SK-N-SH (cell line): ENCODE data around the gene GLIS1. TPM values are rescaled to one million over a fixed set of nuclear protein-coding genes. Genes with fewer than 3 reads are reported as not detected.

Experiments used
- CTCF ChIA-PET: fragments of 300-600, 350-600 bp; formaldehyde crosslinking; extraction: SDS; loops from one replicate; lab custom pipeline; 2021; lab: Yijun Ruan, JAX
- POLR2A ChIA-PET: fragments of 350-600 bp; sonication (Branson Sonifier 250); formaldehyde crosslinking; extraction: SDS; loops from one replicate; lab custom pipeline; 2020; ENCODE audit warnings: antibody characterized with exemption, inconsistent platforms; lab: Yijun Ruan, JAX
- DNase-seq: peaks from one replicate; pipeline ENCODE4 v3.0.0; 2012
- H2AFZ ChIP-seq: fragments of 200-600 bp; sonication (generic); 2 replicates; pipeline ENCODE4 v1.8.1; 2016; ENCODE audit warnings: antibody characterized with exemption, mild to moderate bottlenecking, low read depth
- H3F3A ChIP-seq: fragments of 200-600 bp; sonication (generic); replicated peaks from 2 replicates; pipeline ENCODE3; 2016; ENCODE audit warnings: antibody characterized with exemption, mild to moderate bottlenecking; ENCODE audit not compliant: insufficient read depth
- H3K27ac ChIP-seq, 2 experiments: fragments of 200-500 bp in 1 of 2; fragments of 200-600 bp in 1 of 2; sonication (Bioruptor generic) in 1 of 2; sonication (generic), shearing (Covaris generic) in 1 of 2; 2 replicates each; pipeline versions ENCODE4 v1.5.1 to v1.6.1; 2014 to 2016; ENCODE audit warnings: low read depth in 2 of 2, inconsistent platforms in 1 of 2, low read length in 1 of 2, mild to moderate bottlenecking in 1 of 2, mixed read lengths in 1 of 2
- H3K27me3 ChIP-seq: fragments of 200-600 bp; sonication (generic), shearing (Covaris generic); 2 replicates; pipeline ENCODE4 v1.6.1; 2016; ENCODE audit warnings: mixed run types; ENCODE audit not compliant: insufficient read depth
- H3K36me3 ChIP-seq, 2 experiments: fragments of 200-500 bp in 1 of 2; fragments of 200-600 bp in 1 of 2; sonication (Bioruptor generic) in 1 of 2; sonication (generic) in 1 of 2; replicated peaks in 1 of 2; 2 replicates each; pipeline versions ENCODE3 to v1.5.1; 2014 to 2016; ENCODE audit warnings: low read length in 1 of 2, mild to moderate bottlenecking in 1 of 2; ENCODE audit not compliant: insufficient read depth in 2 of 2, control insufficient read depth in 1 of 2
- H3K4me1 ChIP-seq, 2 experiments: fragments of 200-500 bp in 1 of 2; fragments of 200-600 bp in 1 of 2; sonication (Bioruptor generic) in 1 of 2; sonication (generic), shearing (Covaris generic) in 1 of 2; 2 replicates each; pipeline versions ENCODE4 v1.5.1 to v1.6.1; 2014 to 2016; ENCODE audit warnings: low read depth in 1 of 2, low read length in 1 of 2, mixed run types in 1 of 2; ENCODE audit not compliant: insufficient read depth in 2 of 2, control insufficient read depth in 1 of 2
- H3K4me2 ChIP-seq: fragments of 200-600 bp; sonication (generic), shearing (Covaris generic); 2 replicates; pipeline ENCODE4 v1.6.1; 2017; ENCODE audit warnings: mixed run types
- H3K4me3 ChIP-seq, 2 experiments: fragments of 200-500 bp in 1 of 2; fragments of 200-600 bp in 1 of 2; sonication (Bioruptor generic) in 1 of 2; sonication (generic), shearing (Covaris generic) in 1 of 2; 2 replicates each; pipeline versions ENCODE4 v1.5.1 to v1.8.1; 2014 to 2016; ENCODE audit warnings: low read depth in 2 of 2, inconsistent platforms in 1 of 2, low read length in 1 of 2, mild to moderate bottlenecking in 1 of 2, mixed read lengths in 1 of 2, moderate library complexity in 1 of 2
- H3K79me2 ChIP-seq: fragments of 200-600 bp; sonication (generic); 2 replicates; pipeline ENCODE4 v1.8.1; 2017; ENCODE audit warnings: mild to moderate bottlenecking; ENCODE audit not compliant: insufficient read depth
- H3K9ac ChIP-seq: fragments of 200-600 bp; sonication (generic); 2 replicates; pipeline ENCODE4 v1.6.1; 2017; ENCODE audit warnings: mixed run types
- H3K9me2 ChIP-seq: fragments of 200-600 bp; sonication (generic); 2 replicates; pipeline ENCODE4 v1.6.1; 2017; ENCODE audit warnings: mixed run types
- H3K9me3 ChIP-seq: fragments of 200-600 bp; sonication (generic); 2 replicates; pipeline ENCODE4 v1.6.1; 2017; ENCODE audit warnings: mixed run types, mild to moderate bottlenecking, moderate library complexity
- H4K20me1 ChIP-seq: fragments of 200-600 bp; sonication (generic); 2 replicates; pipeline ENCODE4 v1.6.1; 2017; ENCODE audit warnings: mild to moderate bottlenecking, mixed run types; ENCODE audit not compliant: insufficient read depth
- CHD2 ChIP-seq: fragments of 150-350 bp; IDR thresholded peaks from 2 replicates; pipeline ENCODE4 v1.6.1; 2018; ENCODE audit warnings: low read length; ENCODE audit not compliant: partially characterized antibody
- ELF1 ChIP-seq: IDR thresholded peaks from 2 replicates; pipeline ENCODE4 v1.4.0; 2012
- EZH2phosphoT487 ChIP-seq: fragments of 200-600 bp; sonication (generic); IDR thresholded peaks from 2 replicates; pipeline ENCODE4 v1.6.1; 2017; ENCODE audit warnings: low read depth, mixed run types, mild to moderate bottlenecking, antibody characterized with exemption, moderate library complexity, borderline replicate concordance
- FOSL2 ChIP-seq: IDR thresholded peaks from 2 replicates; pipeline ENCODE4 v1.4.0; 2012; ENCODE audit warnings: low read depth, mild to moderate bottlenecking, moderate library complexity, borderline replicate concordance
- FOXJ3 ChIP-seq: sonication (generic); formaldehyde crosslinking; IDR thresholded peaks from 2 replicates; pipeline ENCODE4 v1.5.1; 2020; ENCODE audit warnings: mild to moderate bottlenecking, missing genetic modification reagents
- FOXM1 ChIP-seq: IDR thresholded peaks from 2 replicates; pipeline ENCODE4 v1.4.0; 2012; ENCODE audit warnings: low read depth, mild to moderate bottlenecking
- GATA2 ChIP-seq: sonication (generic); formaldehyde crosslinking; IDR thresholded peaks from 2 replicates; pipeline ENCODE4 v1.5.0; 2020; ENCODE audit warnings: mild to moderate bottlenecking, missing genetic modification reagents
- NRF1 ChIP-seq: IDR thresholded peaks from 2 replicates; pipeline ENCODE4 v1.6.1; 2012; ENCODE audit warnings: low read depth, mild to moderate bottlenecking, low read length
- PBX3 ChIP-seq: IDR thresholded peaks from 2 replicates; pipeline ENCODE4; 2012
- POLR2AphosphoS5 ChIP-seq: IDR thresholded peaks from 2 replicates; pipeline ENCODE4 v1.6.1; 2012; ENCODE audit warnings: low read depth, low read length
- RCOR1 ChIP-seq: fragments of 150-350 bp; IDR thresholded peaks from 2 replicates; pipeline ENCODE4 v1.6.1; 2017; ENCODE audit warnings: antibody characterized with exemption, low read length
- REST ChIP-seq: IDR thresholded peaks from 2 replicates; pipeline ENCODE4 v1.6.1; 2012; ENCODE audit warnings: mild to moderate bottlenecking, low read depth, low read length, moderate library complexity
- RXRA ChIP-seq: IDR thresholded peaks from 2 replicates; pipeline ENCODE4 v1.4.0; 2012; ENCODE audit warnings: low read depth, mild to moderate bottlenecking, borderline replicate concordance
- SIN3A ChIP-seq: IDR thresholded peaks from 2 replicates; pipeline ENCODE4 v1.6.1; 2012; ENCODE audit warnings: low read depth, mild to moderate bottlenecking, low read length, moderate library complexity, borderline replicate concordance
- TCF12 ChIP-seq: IDR thresholded peaks from 2 replicates; pipeline ENCODE4 v1.4.0; 2012
- USF1 ChIP-seq: IDR thresholded peaks from 2 replicates; pipeline ENCODE4 v1.4.0; 2012; ENCODE audit warnings: low read depth, borderline replicate concordance
- YY1 ChIP-seq: IDR thresholded peaks from 2 replicates; pipeline ENCODE4 v1.4.0; 2012; ENCODE audit warnings: low read depth, mild to moderate bottlenecking
- ZBTB33 ChIP-seq: IDR thresholded peaks from 2 replicates; pipeline ENCODE4 v1.4.0; 2012; ENCODE audit warnings: low read depth, borderline replicate concordance
- WGBS: methylation state at CpG from one replicate; pipeline ENCODE4 v1.1.6; 2017; ENCODE audit warnings: low lambda C conversion rate; 5-methylcytosine and 5-hydroxymethylcytosine counted together
- polyA plus RNA-seq, 3 experiments: library from polyadenylated mRNA; depleted of rRNA; stranded (reverse); fragments of >200 nt; gene quantifications; 2 replicates each; pipeline ENCODE4 v1.2.3, GENCODE V29; 2012

Gene GLIS1
- polyA plus RNA-seq, 1 of the 3 experiments (the other 2 are of a cell fraction) = 0.13 TPM

- H3F3A ChIP-seq = no peaks in the 10 kb centered on the region
- no peaks in the 10 kb centered on the region for H3K79me2 ChIP-seq
- H3K27ac ChIP-seq = no peak overlapping the region
- no peak overlapping the region for H3K4me2 ChIP-seq
- H3K4me3 ChIP-seq = no peak overlapping the region
- H3K36me3 ChIP-seq = no peaks in the 10 kb centered on the region
- H3K9me3 ChIP-seq = no peaks in the 10 kb centered on the region
- TF ChIP-seq NRF1 (no peak), USF1 (no peak), FOXM1 (no peak), FOSL2 (no peak), RCOR1 (no peak), GATA2 (no peak), POLR2AphosphoS5 (no peak), SIN3A (no peak), RXRA (no peak), REST (no peak), TCF12 (no peak), FOXJ3 (no peak), ELF1 (no peak)
- H3K4me1 ChIP-seq = no peaks in the 10 kb centered on the region
- H4K20me1 ChIP-seq = no peaks in the 10 kb centered on the region
- 51% methylated on average over 6 of the region's 6 CpGs for WGBS
- no peak overlapping the region for H2AFZ ChIP-seq
- no peak for DNase-seq
- H3K9ac ChIP-seq = no peak overlapping the region
- H3K9me2 ChIP-seq = no peaks in the 10 kb centered on the region
- ChIA-PET POLR2A (no interaction called here), CTCF (interaction anchor here (0.8 to 2.2 kb wide), 5 partner anchors 9 to 37 kb away, joined by 3 to 7 read pairs (median 3); no protein-coding TSS in a partner anchor)
- no peaks in the 10 kb centered on the region for H3K27me3 ChIP-seq
Observed at GRCh38 chr1:53717025-53717804, 21.7 kb downstream of the GLIS1 start.

GRCh38 chr1:53716150-53716549 is 22.8 kb downstream of the GLIS1 start:
- Histone ChIP-seq H3K9me3 (no peaks in the 10 kb centered on the region), H3F3A (no peaks in the 10 kb centered on the region), H2AFZ (no peak overlapping the region), H3K9ac (no peak overlapping the region), H3K9me2 (no peaks in the 10 kb centered on the region), H3K36me3 (no peaks in the 10 kb centered on the region), H3K79me2 (no peaks in the 10 kb centered on the region), H3K4me1 (no peaks in the 10 kb centered on the region), H3K4me2 (no peak overlapping the region), H3K4me3 (no peak overlapping the region), H3K27ac (no peak overlapping the region), H3K27me3 (no peaks in the 10 kb centered on the region), H4K20me1 (no peaks in the 10 kb centered on the region)
- TF ChIP-seq EZH2phosphoT487 (no peak), PBX3 (no peak), RXRA (no peak), ZBTB33 (no peak), YY1 (no peak), CHD2 (no peak)
- no peak for DNase-seq
- ChIA-PET POLR2A (no interaction called here), CTCF (interaction anchor here (0.5 to 2.2 kb wide), 22 partner anchors 8 to 254 kb away, joined by 3 to 13 read pairs (median 3); partner anchors contain the start of gene GLIS1)
- 81% methylated on average over 5 of the region's 5 CpGs for WGBS
